K562 (cell line): ENCODE data around the gene PRM2. TPM values are rescaled to one million over a fixed set of nuclear protein-coding genes. Genes with fewer than 3 reads are reported as not detected.
A peak's percentile ranks its signal among the peaks of the same experiment; 100 is the strongest.

Source experiments
- AFF1 ChIP-seq, 2 experiments: fragments of 450-650 bp; IDR thresholded peaks; 2 replicates each; pipeline ENCODE4 v1.6.1; 2018; ENCODE audit warnings: mild to moderate bottlenecking in 2 of 2, low read depth in 1 of 2; ENCODE audit not compliant: partially characterized antibody in 2 of 2
- AFF4 ChIP-seq: sonication (generic); formaldehyde crosslinking; IDR thresholded peaks from 2 replicates; pipeline ENCODE4 v1.8.0; 2023; ENCODE audit warnings: mild to moderate bottlenecking, missing genetic modification reagents
- ATF2 ChIP-seq: sonication (generic); formaldehyde crosslinking; IDR thresholded peaks from 2 replicates; pipeline ENCODE4 v1.8.1; 2022; ENCODE audit warnings: missing genetic modification reagents
- C11orf30 ChIP-seq: fragments of 450-650 bp; IDR thresholded peaks from 2 replicates; pipeline ENCODE4 v1.6.1; 2016; ENCODE audit warnings: low read depth, mild to moderate bottlenecking
- CEBPG ChIP-seq, 3 experiments: fragments of 200-800 bp in 1 of 3; sonication (Bioruptor generic) in 1 of 3; sonication (generic) in 1 of 3; formaldehyde crosslinking in 1 of 3; IDR thresholded peaks in 2 of 3; conservative IDR thresholded peaks in 1 of 3; 2 replicates each; pipeline versions ENCODE4 v1.6.1 to v1.8.0; 2016 to 2022; ENCODE audit warnings: missing compliant biosample characterization in 2 of 3, missing genetic modification characterization in 2 of 3, mild to moderate bottlenecking in 1 of 3, missing genetic modification reagents in 1 of 3
- CHD2 ChIP-seq: IDR thresholded peaks from 2 replicates; pipeline ENCODE4 v1.6.1; 2011; ENCODE audit warnings: low read depth, low read length
- EP400 ChIP-seq: fragments of 450-650 bp; IDR thresholded peaks from 2 replicates; pipeline ENCODE4 v1.6.1; 2017; ENCODE audit warnings: antibody characterized with exemption, mild to moderate bottlenecking, moderate library complexity
- HLTF ChIP-seq: fragments of 450-650 bp; IDR thresholded peaks from 2 replicates; pipeline ENCODE4 v1.6.1; 2016
- ILK ChIP-seq: fragments of 450-650 bp; IDR thresholded peaks from 2 replicates; pipeline ENCODE4 v1.6.1; 2016; ENCODE audit warnings: missing genetic modification characterization, low read depth, mild to moderate bottlenecking, missing compliant biosample characterization, moderate library complexity, borderline replicate concordance
- MECOM ChIP-seq: fragments of 250-450 bp; sonication (Bioruptor Pico); IDR thresholded peaks from 2 replicates; pipeline ENCODE4 v1.8.0; 2022; ENCODE audit warnings: inconsistent platforms
- NBN ChIP-seq: fragments of 450-650 bp; IDR thresholded peaks from 2 replicates; pipeline ENCODE4 v1.6.1; 2016; ENCODE audit warnings: low read depth, mild to moderate bottlenecking
- NFRKB ChIP-seq: fragments of 450-650 bp; IDR thresholded peaks from 2 replicates; pipeline ENCODE4 v1.6.1; 2016; ENCODE audit warnings: low read depth
- SIN3A ChIP-seq, 2 experiments: fragments of 150-350 bp in 1 of 2; IDR thresholded peaks; 2 replicates each; pipeline ENCODE4 v1.6.1; 2011 to 2016; ENCODE audit warnings: borderline replicate concordance in 2 of 2, low read depth in 2 of 2, low read length in 2 of 2, mild to moderate bottlenecking in 2 of 2, moderate library complexity in 2 of 2; ENCODE audit not compliant: control insufficient read depth in 1 of 2
- TAF9B ChIP-seq: fragments of 450-650 bp; IDR thresholded peaks from 2 replicates; pipeline ENCODE4 v1.6.1; 2018; ENCODE audit warnings: mild to moderate bottlenecking; ENCODE audit not compliant: partially characterized antibody
- ZNF239 ChIP-seq: fragments of 250-450 bp; sonication (Bioruptor Pico); IDR thresholded peaks from 2 replicates; pipeline ENCODE4 v1.4.0; 2020; ENCODE audit warnings: mild to moderate bottlenecking
- ZNF253 ChIP-seq: fragments of 250-450 bp; sonication (Bioruptor Pico); conservative IDR thresholded peaks from 2 replicates; pipeline ENCODE4 v1.6.1; 2021; ENCODE audit warnings: mild to moderate bottlenecking
- polyA plus RNA-seq, 8 experiments: library from polyadenylated mRNA; depleted of rRNA in 4 of 8; stranded (reverse) in 5 of 8; unstranded in 3 of 8; fragments of >200 nt; fragmentation: Nextera tagmentation in 2 of 8; fragmentation: Illumina TruSeq in 1 of 8; extraction: Ambion mirVana in 2 of 8; extraction: Trizol in 1 of 8; gene quantifications; 2 replicates each; pipeline versions ENCODE4 v1.2.1 to v1.2.3, GENCODE V29; 2011 to 2014; ENCODE audit warnings: inconsistent platforms in 1 of 8, missing spikeins in 1 of 8
- total RNA-seq, 7 experiments: library from RNA; depleted of rRNA in 6 of 7; stranded (reverse); fragments of >200 nt in 6 of 7; fragmentation: Illumina TruSeq in 2 of 7; extraction: Trizol in 2 of 7; gene quantifications; 2 replicates each; pipeline versions ENCODE4 v1.2.1 to v1.2.3, GENCODE V29; 2011 to 2021; ENCODE audit warnings: low replicate concordance in 1 of 7

The PRM2 gene
- total and polyA plus RNA-seq, 9 of the 15 experiments (the other 6 are each of a cell fraction or from before 2014, with no cell fraction given): not detected

GRCh38 chr16:11232852-11233726 is 43.2 kb downstream of the PRM2 start (continued):
- TF ChIP-seq ZNF239 (CRISPR knock-in tag) (peak; percentile 53), AFF1 (IDR thresholded peaks at IDR 0.05; ENCODE audit: low read depth in 1 of 2, partially characterized antibody in 2 of 2) (no peak), CEBPG (CRISPR knock-in tag; IDR thresholded peaks at IDR 0.05) (no peak), CEBPG (tag; conservative IDR thresholded peaks at IDR 0.05 in 1 of 2, IDR thresholded peaks at IDR 0.05 in 1 of 2) (no peak; a peak in 1 of 4 replicates), TAF9B (peak; percentile 81), C11orf30 (no peak), SIN3A (IDR thresholded peaks at IDR 0.05; ENCODE audit: borderline replicate concordance in 2 of 2, control insufficient read depth in 1 of 2, low read depth in 2 of 2, low read length in 2 of 2) (no peak), EP400 (peak; percentile 84), AFF4 (CRISPR knock-in tag) (no peak), ATF2 (CRISPR knock-in tag) (no peak), CHD2 (no peak), MECOM (CRISPR knock-in tag) (peak; percentile 89), ILK (tag) (no peak), NFRKB (peak; percentile 97), ZNF253 (CRISPR knock-in tag) (no peak), NBN (peak; percentile 39; the same call in 1 of the 2 replicates), HLTF (no peak)
